Ishikawa (cell line): Measurements from ENCODE around the gene SLC7A1.
A peak's percentile ranks its signal among the peaks of the same experiment; 100 is the strongest.

ENCODE experiments used
- CEBPB ChIP-seq: IDR thresholded peaks from 2 replicates; pipeline ENCODE4 v1.6.1; 2012
- EP300 ChIP-seq: IDR thresholded peaks from 2 replicates; pipeline ENCODE4 v1.6.1; 2012; ENCODE audit warnings: borderline replicate concordance
- NFIC ChIP-seq: IDR thresholded peaks from 2 replicates; pipeline ENCODE4 v1.6.1; 2012
- RAD21 ChIP-seq: IDR thresholded peaks from 2 replicates; pipeline ENCODE4 v1.6.1; 2012; ENCODE audit warnings: low read depth
- TF ChIP-seq, protein P1 (sequence below): IDR thresholded peaks from 2 replicates; pipeline ENCODE4 v1.6.1; 2012; ENCODE audit warnings: low read depth, mild to moderate bottlenecking
- TF ChIP-seq, protein P2 (sequence below): IDR thresholded peaks from 2 replicates; pipeline ENCODE4 v1.6.1; 2012

DNA sequence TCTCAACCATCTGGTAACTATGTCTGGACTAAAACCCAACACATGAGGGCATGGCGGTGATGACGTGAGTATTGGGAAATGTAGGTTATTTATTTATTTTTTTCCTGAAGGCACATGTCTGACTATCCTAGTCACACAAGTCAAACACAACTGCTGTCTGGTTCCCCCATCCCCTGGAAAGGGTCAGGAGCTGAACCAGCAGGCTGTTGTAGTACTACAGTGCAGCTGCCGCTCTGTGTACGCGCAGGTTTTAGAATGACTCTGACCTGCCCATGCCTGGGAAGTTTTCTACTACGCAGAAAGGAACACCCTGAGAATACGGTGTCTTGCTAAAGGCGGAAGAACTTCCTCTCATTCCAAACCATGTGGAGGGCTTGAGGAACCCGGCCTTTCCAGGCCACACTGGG is 1.2 kb downstream of the SLC7A1 start:
- TF ChIP-seq, protein P1, sequence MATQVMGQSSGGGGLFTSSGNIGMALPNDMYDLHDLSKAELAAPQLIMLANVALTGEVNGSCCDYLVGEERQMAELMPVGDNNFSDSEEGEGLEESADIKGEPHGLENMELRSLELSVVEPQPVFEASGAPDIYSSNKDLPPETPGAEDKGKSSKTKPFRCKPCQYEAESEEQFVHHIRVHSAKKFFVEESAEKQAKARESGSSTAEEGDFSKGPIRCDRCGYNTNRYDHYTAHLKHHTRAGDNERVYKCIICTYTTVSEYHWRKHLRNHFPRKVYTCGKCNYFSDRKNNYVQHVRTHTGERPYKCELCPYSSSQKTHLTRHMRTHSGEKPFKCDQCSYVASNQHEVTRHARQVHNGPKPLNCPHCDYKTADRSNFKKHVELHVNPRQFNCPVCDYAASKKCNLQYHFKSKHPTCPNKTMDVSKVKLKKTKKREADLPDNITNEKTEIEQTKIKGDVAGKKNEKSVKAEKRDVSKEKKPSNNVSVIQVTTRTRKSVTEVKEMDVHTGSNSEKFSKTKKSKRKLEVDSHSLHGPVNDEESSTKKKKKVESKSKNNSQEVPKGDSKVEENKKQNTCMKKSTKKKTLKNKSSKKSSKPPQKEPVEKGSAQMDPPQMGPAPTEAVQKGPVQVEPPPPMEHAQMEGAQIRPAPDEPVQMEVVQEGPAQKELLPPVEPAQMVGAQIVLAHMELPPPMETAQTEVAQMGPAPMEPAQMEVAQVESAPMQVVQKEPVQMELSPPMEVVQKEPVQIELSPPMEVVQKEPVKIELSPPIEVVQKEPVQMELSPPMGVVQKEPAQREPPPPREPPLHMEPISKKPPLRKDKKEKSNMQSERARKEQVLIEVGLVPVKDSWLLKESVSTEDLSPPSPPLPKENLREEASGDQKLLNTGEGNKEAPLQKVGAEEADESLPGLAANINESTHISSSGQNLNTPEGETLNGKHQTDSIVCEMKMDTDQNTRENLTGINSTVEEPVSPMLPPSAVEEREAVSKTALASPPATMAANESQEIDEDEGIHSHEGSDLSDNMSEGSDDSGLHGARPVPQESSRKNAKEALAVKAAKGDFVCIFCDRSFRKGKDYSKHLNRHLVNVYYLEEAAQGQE, result no peak
- no peak for TF ChIP-seq RAD21
- TF ChIP-seq, protein P2, sequence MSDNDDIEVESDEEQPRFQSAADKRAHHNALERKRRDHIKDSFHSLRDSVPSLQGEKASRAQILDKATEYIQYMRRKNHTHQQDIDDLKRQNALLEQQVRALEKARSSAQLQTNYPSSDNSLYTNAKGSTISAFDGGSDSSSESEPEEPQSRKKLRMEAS, result 0 out of 2 replicates have a peak, but pooled peaks have one; percentile 21
- no peak for TF ChIP-seq EP300
- no peak for TF ChIP-seq CEBPB
- TF ChIP-seq NFIC, result no peak
